Fibroblast of the aortic adventitia (primary cell): ENCODE results near the gene ZNF48. TPM values are rescaled to one million over a fixed set of nuclear protein-coding genes. Genes with fewer than 3 reads are reported as not detected.
A peak's percentile ranks its signal among the peaks of the same experiment; 100 is the strongest.

ENCODE experiments used
- DNase-seq: peaks from one replicate; pipeline ENCODE4 v3.0.0-alpha.2; 2010; ENCODE audit warnings: low read depth
- H3K4me3 ChIP-seq: 2 replicates; pipeline ENCODE4 v1.5.1; 2011; ENCODE audit warnings: low read depth, mild to moderate bottlenecking, control low read depth, low read length, moderate library complexity
- CTCF ChIP-seq: IDR thresholded peaks from 2 replicates; pipeline ENCODE4 v1.5.1; 2011; ENCODE audit warnings: mild to moderate bottlenecking, low read length, control low read depth, inconsistent platforms; ENCODE audit not compliant: insufficient read depth
- total RNA-seq: library from RNA; depleted of rRNA; stranded (reverse); fragments of >200 nt; gene quantifications from 2 replicates; pipeline ENCODE4 v1.2.3, GENCODE V29; 2012; ENCODE audit warnings: low replicate concordance

Gene ZNF48
- total RNA-seq, 1 donor: 5.4 TPM

- TF ChIP-seq CTCF: no peak
- DNase-seq: no peak
These were observed 12.7 kb downstream of the ZNF48 start for GRCh38 chr16:30407804-30408534.

GRCh38 chr16:30409125-30410060 is 14.2 kb downstream of the ZNF48 start:
- peak; percentile 87 for DNase-seq
- H3K4me3 ChIP-seq: peak overlapping the region; percentile 9
- TF ChIP-seq CTCF: peak; percentile 98

More at GRCh38 chr16:30407804-30408534, 12.7 kb downstream of the ZNF48 start:
- H3K4me3 ChIP-seq: peak overlapping the region; percentile 77

- H3K4me3 ChIP-seq: no peak overlapping the region
- no peak for DNase-seq
- no peak for TF ChIP-seq CTCF
These were observed 18.0 kb downstream of the ZNF48 start for GRCh38 chr16:30413112-30413806.

- TF ChIP-seq CTCF: no peak
- no peak for DNase-seq
- no peak overlapping the region for H3K4me3 ChIP-seq
These were observed 18.9 kb downstream of the ZNF48 start for GRCh38 chr16:30414159-30414558.

- no peak for DNase-seq
- no peak overlapping the region for H3K4me3 ChIP-seq
- TF ChIP-seq CTCF: no peak
These were observed 20.9 kb downstream of the ZNF48 start for GRCh38 chr16:30416047-30416603.

- peak overlapping the region; percentile 63 for H3K4me3 ChIP-seq
- no peak for DNase-seq
- TF ChIP-seq CTCF: no peak
These were observed 21.7 kb downstream of the ZNF48 start for GRCh38 chr16:30416624-30417528.
